ENCODE results near the gene UFM1. TPM values are rescaled to one million over a fixed set of nuclear protein-coding genes. Genes with fewer than 3 reads are reported as not detected.
"Not testable (repeated sequence)": the region's sequence is repeated elsewhere in the genome, so short reads cannot be mapped to it uniquely, and the experiment has no call there.

UFM1 gene
- total and polyA plus RNA-seq, 10 donors = 27.9 to 74.2 (median 50.9) TPM

- 56 to 78% (median 60%) methylated on average over 2 to 3 of the region's 3 CpGs for WGBS, 5 donors
- DNase-seq = no peak
- Histone ChIP-seq H3K4me3 (no peak overlapping the region), H3K36me3 (peaks cover 0 to 87% (median 30%) of the 10 kb centered on the region in 6 donors), H3K27ac (no peak overlapping the region), H3K27me3 (replicated peaks in 1 of 7) (no peaks in the 10 kb centered on the region), H3K9me3 (no peaks in the 10 kb centered on the region), H3K4me1 (peaks cover 15 to 66% (median 28%) of the 10 kb centered on the region in 6 donors)
- TF ChIP-seq POLR2A (IDR thresholded peaks at IDR 0.05) (no peak), POLR2AphosphoS5 (IDR thresholded peaks at IDR 0.05) (no peak), CTCF (IDR thresholded peaks at IDR 0.05 in 8 of 11, conservative IDR thresholded peaks at IDR 0.05 in 3 of 11) (no peak)
- intact Hi-C loops (cut with DNase I; ENCODE audit: low total_unique reads) = no loop called here
Measured at GRCh38 chr13:38355595-38356119, 6.0 kb downstream of the UFM1 start.

DNA sequence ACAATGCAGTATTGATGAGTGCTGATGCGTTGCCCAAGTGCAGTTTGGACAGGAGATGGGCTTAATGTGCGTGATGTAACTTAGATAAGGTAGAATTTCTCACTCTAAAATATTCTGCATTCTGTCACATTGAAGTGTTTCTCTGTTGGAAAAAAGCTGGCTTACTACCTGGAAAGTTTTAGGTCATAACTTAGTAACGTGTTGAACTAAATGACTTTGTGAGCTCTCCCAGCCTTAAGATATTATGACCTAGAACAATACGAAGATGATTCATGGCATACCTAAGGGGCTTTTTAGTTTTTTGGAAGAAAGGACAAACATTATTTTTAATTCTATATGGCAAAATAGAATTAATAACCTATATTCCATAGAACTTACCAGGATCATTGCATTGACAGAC is 9.0 kb downstream of the UFM1 start:
- TF ChIP-seq POLR2A (IDR thresholded peaks at IDR 0.05) = no peak
- TF ChIP-seq CTCF (IDR thresholded peaks at IDR 0.05 in 8 of 11, conservative IDR thresholded peaks at IDR 0.05 in 3 of 11) = no peak
- TF ChIP-seq POLR2AphosphoS5 (IDR thresholded peaks at IDR 0.05) = no peak
- Histone ChIP-seq H3K36me3 (peaks cover 0 to 98% (median 42%) of the 10 kb centered on the region in 6 donors), H3K27ac (no peak overlapping the region), H3K4me1 (peaks cover 0 to 36% (median 3%) of the 10 kb centered on the region in 6 donors), H3K27me3 (replicated peaks in 1 of 7) (no peaks in the 10 kb centered on the region), H3K9me3 (no peaks in the 10 kb centered on the region), H3K4me3 (no peak overlapping the region)
- no peak for DNase-seq
- WGBS, 5 donors = 91 to 96% (median 93%) methylated on average over 4 of the region's 4 CpGs
- intact Hi-C loops (cut with DNase I; ENCODE audit: low total_unique reads) = no loop called here

- peaks cover 0 to 22% (median 2%) of the 10 kb centered on the region in 6 donors for H3K4me1 ChIP-seq
- 72 to 80% (median 74%) methylated on average over 4 of the region's 4 CpGs for WGBS, 5 donors
- H3K27me3 ChIP-seq (replicated peaks in 1 of 7) = no peaks in the 10 kb centered on the region
- no peaks in the 10 kb centered on the region for H3K9me3 ChIP-seq
- no peak overlapping the region for H3K27ac ChIP-seq
- intact Hi-C loops (cut with DNase I; ENCODE audit: low total_unique reads) = no loop called here
- H3K4me3 ChIP-seq = no peak overlapping the region
- no peak for DNase-seq
- peaks cover 0 to 70% (median 28%) of the 10 kb centered on the region in 6 donors for H3K36me3 ChIP-seq
- TF ChIP-seq CTCF (IDR thresholded peaks at IDR 0.05 in 8 of 11, conservative IDR thresholded peaks at IDR 0.05 in 3 of 11) (no peak), POLR2AphosphoS5 (IDR thresholded peaks at IDR 0.05) (no peak), POLR2A (IDR thresholded peaks at IDR 0.05) (no peak)
Measured at GRCh38 chr13:38361542-38362262, 12.1 kb downstream of the UFM1 start.

GRCh38 chr13:38363219-38363618 is 13.6 kb downstream of the UFM1 start:
- peaks cover 0 to 11% (median 0%) of the 10 kb centered on the region in 6 donors for H3K4me1 ChIP-seq
- H3K4me3 ChIP-seq = no peak overlapping the region
- no peaks in the 10 kb centered on the region for H3K9me3 ChIP-seq
- DNase-seq = no peak
- no peak overlapping the region for H3K27ac ChIP-seq
- TF ChIP-seq CTCF (IDR thresholded peaks at IDR 0.05 in 8 of 11, conservative IDR thresholded peaks at IDR 0.05 in 3 of 11) = no peak
- no peak for TF ChIP-seq POLR2AphosphoS5 (IDR thresholded peaks at IDR 0.05)
- TF ChIP-seq POLR2A (IDR thresholded peaks at IDR 0.05) = no peak
- intact Hi-C loops (cut with DNase I; ENCODE audit: low total_unique reads) = no loop called here
- 95 to 98% (median 95%) methylated on average over 2 of the region's 2 CpGs for WGBS, 5 donors
- H3K36me3 ChIP-seq = peaks cover 0 to 57% (median 27%) of the 10 kb centered on the region in 6 donors
- no peaks in the 10 kb centered on the region for H3K27me3 ChIP-seq (replicated peaks in 1 of 7)

- H3K9me3 ChIP-seq; intact Hi-C loops (cut with DNase I; ENCODE audit: low total_unique reads); H3K27me3 ChIP-seq (replicated peaks in 1 of 7); DNase-seq; H3K4me1 ChIP-seq; H3K4me3 ChIP-seq; H3K27ac ChIP-seq: not testable (repeated sequence)
- H3K36me3 ChIP-seq = peaks cover 0 to 51% (median 27%) of the 10 kb centered on the region in 6 donors
- WGBS, 5 donors = 91 to 94% (median 91%) methylated on average over 19 of the region's 19 CpGs
Measured at GRCh38 chr13:38363746-38364145, 14.1 kb downstream of the UFM1 start.
